Endothelial cell of umbilical vein (primary cell): Measurements from ENCODE around the gene CBX4. TPM values are rescaled to one million over a fixed set of nuclear protein-coding genes. Genes with fewer than 3 reads are reported as not detected.

Source experiments
- BruUV-seq: library from RNA; stranded (reverse); fragments of 400-500 nt; replicated peaks from 2 replicates; lab custom pipeline; 2021; lab: Mats Ljungman, UMichigan
- CTCF ChIA-PET: fragments of 300-600, 350-600 bp; sonication (Branson Sonifier 250); formaldehyde crosslinking; loops from one replicate; lab custom pipeline; 2021; ENCODE audit warnings: antibody characterized with exemption, inconsistent platforms; lab: Charles Lee
- POLR2A ChIA-PET: fragments of 300-600, 350-600 bp; sonication (Branson Sonifier 250); formaldehyde crosslinking; loops from one replicate; lab custom pipeline; 2021; ENCODE audit warnings: antibody characterized with exemption, inconsistent platforms; lab: Charles Lee
- DNase-seq: peaks from one replicate; pipeline ENCODE4 v3.0.0-alpha.2; 2011; ENCODE audit warnings: low read depth, low spot score
- FAIRE-seq: peaks from 2 replicates; lab custom pipeline; 2011; peaks lifted over from hg19 to GRCh38; lab: Jason Lieb, UNC
- H2AFZ ChIP-seq: 2 replicates; pipeline ENCODE4 v1.6.0; 2012; ENCODE audit warnings: low read depth, low read length, control low read depth, inconsistent platforms
- H3K27ac ChIP-seq: 2 replicates; pipeline ENCODE4 v1.5.1; 2011; ENCODE audit warnings: low read depth, mild to moderate bottlenecking, control low read depth, low read length, moderate library complexity; ENCODE audit not compliant: insufficient read depth
- H3K27me3 ChIP-seq, 2 experiments: 2 replicates each; pipeline versions ENCODE4 v1.6.0 to v1.6.1; 2011; ENCODE audit warnings: low read length in 2 of 2, mixed read lengths in 1 of 2; ENCODE audit not compliant: control insufficient read depth in 2 of 2, insufficient read depth in 2 of 2
- H3K36me3 ChIP-seq, 2 experiments: 2 replicates in 1 of 2; 3 replicates in 1 of 2; pipeline ENCODE4 v1.5.1; 2011; ENCODE audit warnings: low read length in 2 of 2, mild to moderate bottlenecking in 1 of 2, moderate library complexity in 1 of 2; ENCODE audit not compliant: control insufficient read depth in 2 of 2, insufficient read depth in 2 of 2; ENCODE audit errors: extremely low read depth in 1 of 2
- H3K4me1 ChIP-seq: 3 replicates; pipeline ENCODE4 v1.5.1; 2011; ENCODE audit warnings: mild to moderate bottlenecking, low read length; ENCODE audit not compliant: control insufficient read depth, insufficient read depth; ENCODE audit errors: extremely low read depth
- H3K4me2 ChIP-seq: 2 replicates; pipeline ENCODE4 v1.6.1; 2011; ENCODE audit warnings: low read length, control low read depth, mixed read lengths; ENCODE audit not compliant: insufficient read depth
- H3K4me3 ChIP-seq, 3 experiments: fragments of 200-600 bp in 1 of 3; sonication (generic), shearing (Covaris generic) in 1 of 3; replicated peaks in 1 of 3; 2 replicates each; pipeline ENCODE4 v1.5.1; 2011 to 2016; ENCODE audit warnings: control low read depth in 3 of 3, low read length in 3 of 3, mild to moderate bottlenecking in 2 of 3, inconsistent platforms in 1 of 3, low read depth in 1 of 3, moderate library complexity in 1 of 3; ENCODE audit not compliant: insufficient read depth in 1 of 3
- H3K79me2 ChIP-seq: 2 replicates; pipeline ENCODE4 v1.6.0; 2012; ENCODE audit warnings: low read length, inconsistent platforms; ENCODE audit not compliant: control insufficient read depth, insufficient read depth
- H3K9ac ChIP-seq: replicated peaks from 2 replicates; pipeline ENCODE3; 2011; ENCODE audit warnings: low read length, control low read depth; ENCODE audit not compliant: insufficient read depth; ENCODE audit errors: extremely low read depth
- H3K9me1 ChIP-seq: replicated peaks from 3 replicates; pipeline ENCODE4 v1.6.0; 2011; ENCODE audit warnings: mild to moderate bottlenecking, low read length; ENCODE audit not compliant: control insufficient read depth, insufficient read depth; ENCODE audit errors: extremely low read depth
- H3K9me3 ChIP-seq: replicated peaks from 2 replicates; pipeline ENCODE4 v1.5.1; 2012; ENCODE audit warnings: low read length, inconsistent platforms; ENCODE audit not compliant: control insufficient read depth, insufficient read depth
- H4K20me1 ChIP-seq: replicated peaks from 2 replicates; pipeline ENCODE3; 2011; ENCODE audit warnings: mild to moderate bottlenecking, low read length; ENCODE audit not compliant: control insufficient read depth, insufficient read depth; ENCODE audit errors: extremely low read depth
- EZH2 ChIP-seq: IDR thresholded peaks from 2 replicates; pipeline ENCODE4 v1.6.1; 2012; ENCODE audit warnings: borderline replicate concordance, low read depth, mild to moderate bottlenecking, moderate library complexity, low read length, inconsistent platforms; ENCODE audit not compliant: severe bottlenecking
- FOS ChIP-seq: IDR thresholded peaks from 2 replicates; pipeline ENCODE4 v1.6.1; 2011; ENCODE audit warnings: mild to moderate bottlenecking, low read length, moderate library complexity, borderline replicate concordance; ENCODE audit not compliant: insufficient read depth
- GATA2 ChIP-seq: IDR thresholded peaks from 2 replicates; pipeline ENCODE4 v1.7.0; 2011; ENCODE audit warnings: low read depth, mild to moderate bottlenecking, moderate library complexity, mixed read lengths, low read length; ENCODE audit not compliant: insufficient read length, insufficient read depth
- JUN ChIP-seq: IDR thresholded peaks from 2 replicates; pipeline ENCODE4 v1.6.1; 2011; ENCODE audit warnings: borderline replicate concordance, low read depth; ENCODE audit not compliant: insufficient read length, insufficient read depth
- MAX ChIP-seq: IDR thresholded peaks from 2 replicates; pipeline ENCODE4 v1.6.1; 2011; ENCODE audit not compliant: insufficient read depth, insufficient read length
- POLR2A ChIP-seq: IDR thresholded peaks from 2 replicates; pipeline ENCODE4 v1.6.1; 2012; ENCODE audit warnings: low read depth, mild to moderate bottlenecking, control low read depth, low read length
- POLR2AphosphoS5 ChIP-seq: IDR thresholded peaks from 2 replicates; pipeline ENCODE4 v1.6.1; 2012; ENCODE audit warnings: low read depth, mild to moderate bottlenecking, control low read depth, low read length, moderate library complexity; ENCODE audit not compliant: insufficient read depth
- dilution Hi-C: fragments of 300-500 bp; cut with MboI; formaldehyde crosslinking; loops from one replicate; pipeline ENCODE4 v1.15.0; 2019; ENCODE audit warnings: low sequenced_read_pairs; ENCODE audit not compliant: extremely low pct_ligation_motif_present
- intact Hi-C: fragments of 100-400 bp; cut with micrococcal nuclease; formaldehyde crosslinking; loops from one replicate; pipeline ENCODE4 v1.10.0; 2022
- polyA plus RNA-seq, 4 experiments: library from polyadenylated mRNA; depleted of rRNA in 3 of 4; stranded (reverse) in 3 of 4; unstranded in 1 of 4; fragments of >200 nt; gene quantifications; 2 replicates each; pipeline versions ENCODE4 v1.2.1 to v1.2.3, GENCODE V29; 2011 to 2012; ENCODE audit warnings: missing spikeins in 1 of 4
- total RNA-seq: library from RNA; stranded (reverse); gene quantifications from 2 replicates; pipeline ENCODE4 v1.2.3, GENCODE V29; 2021
- TF ChIP-seq, protein P1 (sequence below), 2 donors: IDR thresholded peaks; 1 replicate in 1 of 2; 2 replicates in 1 of 2; pipeline ENCODE4 v1.5.1; 2011; ENCODE audit warnings: low read length in 2 of 2, mild to moderate bottlenecking in 2 of 2, moderate library complexity in 2 of 2, control low read depth in 1 of 2, inconsistent platforms in 1 of 2, low read depth in 1 of 2; ENCODE audit not compliant: insufficient read depth in 1 of 2; ENCODE audit errors: extremely low read depth in 1 of 2

CBX4 gene
- total and polyA plus RNA-seq, 2 donors (not counting 3 experiments of a cell fraction or from before 2014, with no cell fraction given), result 7.0 to 12.3 TPM

GRCh38 chr17:79850571-79851460, 11.6 kb upstream of the CBX4 start:
- no peak overlapping the region for H3K27ac ChIP-seq
- H3K79me2 ChIP-seq, result no peaks in the 10 kb centered on the region
- H3K27me3 ChIP-seq, result peaks cover 2 to 7% of the 10 kb centered on the region in 2 experiments
- DNase-seq (no peak), FAIRE-seq (no peak)
- BruUV-seq, result no TSS peak
- no peak overlapping the region for H3K4me3 ChIP-seq
- no peak overlapping the region for H3K4me2 ChIP-seq
- intact Hi-C loops, result no loop called here
- dilution Hi-C loops, result no loop called here
- H2AFZ ChIP-seq, result no peak overlapping the region
- no peaks in the 10 kb centered on the region for H4K20me1 ChIP-seq
- no peak for TF ChIP-seq POLR2A
- no peaks in the 10 kb centered on the region for H3K9me3 ChIP-seq
- no peak overlapping the region for H3K9ac ChIP-seq
- POLR2A ChIA-PET, result interaction anchor here (0.7 kb wide), 1 partner anchor 10 kb away, joined by 4 read pairs; no protein-coding TSS in a partner anchor
- no peaks in the 10 kb centered on the region for H3K36me3 ChIP-seq
- CTCF ChIA-PET, result interaction anchor here (0.5 to 1.8 kb wide), 5 partner anchors 16 to 69 kb away, joined by 3 to 7 read pairs (median 4); no protein-coding TSS in a partner anchor
- H3K4me1 ChIP-seq, result peaks cover 3% of the 10 kb centered on the region
- no peaks in the 10 kb centered on the region for H3K9me1 ChIP-seq

DNA sequence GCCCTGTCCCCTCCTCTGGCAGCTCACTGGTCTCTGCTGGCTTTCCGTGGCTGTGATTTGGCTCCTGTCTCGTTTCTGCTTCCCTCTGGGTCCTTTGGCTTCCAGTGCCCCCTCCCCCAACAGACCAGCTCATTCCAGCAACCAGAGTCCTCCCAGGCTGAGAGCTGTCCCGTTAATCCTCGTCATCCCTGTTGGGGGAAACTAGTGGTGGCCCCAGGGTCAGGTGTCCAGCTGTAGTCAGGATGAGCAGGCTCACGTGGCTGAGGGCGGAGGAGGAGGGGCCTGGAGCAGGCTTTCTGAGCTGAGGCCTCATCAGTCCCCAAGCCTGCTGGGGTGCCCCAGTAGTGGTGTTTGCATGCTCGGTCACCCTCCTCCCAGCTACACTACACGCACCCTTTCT, 10.7 kb upstream of the CBX4 start:
- DNase-seq (no peak), FAIRE-seq (no peak)
- Histone ChIP-seq H3K79me2 (no peaks in the 10 kb centered on the region), H4K20me1 (no peaks in the 10 kb centered on the region), H3K9me1 (no peaks in the 10 kb centered on the region), H3K4me2 (no peak overlapping the region), H3K4me1 (peaks cover 3% of the 10 kb centered on the region), H3K27me3 (peaks cover 9 to 11% of the 10 kb centered on the region in 2 experiments), H2AFZ (no peak overlapping the region), H3K9ac (no peak overlapping the region), H3K9me3 (no peaks in the 10 kb centered on the region), H3K27ac (no peak overlapping the region), H3K36me3 (no peaks in the 10 kb centered on the region), H3K4me3 (no peak overlapping the region)
- no TSS peak for BruUV-seq
- dilution Hi-C loops (no loop called here), intact Hi-C loops (no loop called here)
- CTCF ChIA-PET, result interaction anchor here (0.5 to 1.8 kb wide), 3 partner anchors 15 to 42 kb away, joined by 3 to 4 read pairs (median 3); no protein-coding TSS in a partner anchor
- TF ChIP-seq JUN, result no peak
- TF ChIP-seq, protein P1, sequence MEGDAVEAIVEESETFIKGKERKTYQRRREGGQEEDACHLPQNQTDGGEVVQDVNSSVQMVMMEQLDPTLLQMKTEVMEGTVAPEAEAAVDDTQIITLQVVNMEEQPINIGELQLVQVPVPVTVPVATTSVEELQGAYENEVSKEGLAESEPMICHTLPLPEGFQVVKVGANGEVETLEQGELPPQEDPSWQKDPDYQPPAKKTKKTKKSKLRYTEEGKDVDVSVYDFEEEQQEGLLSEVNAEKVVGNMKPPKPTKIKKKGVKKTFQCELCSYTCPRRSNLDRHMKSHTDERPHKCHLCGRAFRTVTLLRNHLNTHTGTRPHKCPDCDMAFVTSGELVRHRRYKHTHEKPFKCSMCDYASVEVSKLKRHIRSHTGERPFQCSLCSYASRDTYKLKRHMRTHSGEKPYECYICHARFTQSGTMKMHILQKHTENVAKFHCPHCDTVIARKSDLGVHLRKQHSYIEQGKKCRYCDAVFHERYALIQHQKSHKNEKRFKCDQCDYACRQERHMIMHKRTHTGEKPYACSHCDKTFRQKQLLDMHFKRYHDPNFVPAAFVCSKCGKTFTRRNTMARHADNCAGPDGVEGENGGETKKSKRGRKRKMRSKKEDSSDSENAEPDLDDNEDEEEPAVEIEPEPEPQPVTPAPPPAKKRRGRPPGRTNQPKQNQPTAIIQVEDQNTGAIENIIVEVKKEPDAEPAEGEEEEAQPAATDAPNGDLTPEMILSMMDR (IDR thresholded peaks at IDR 0.05; ENCODE audit: extremely low read depth in 1 of 2, insufficient read depth in 1 of 2, low read depth in 1 of 2, low read length in 2 of 2), result no peak
- TF ChIP-seq POLR2AphosphoS5, result no peak
- no peak for TF ChIP-seq POLR2A
- TF ChIP-seq EZH2, result no peak
- no peak for TF ChIP-seq FOS
- TF ChIP-seq MAX, result no peak
- no peak for TF ChIP-seq GATA2
- POLR2A ChIA-PET, result interaction anchor here (0.7 kb wide), 1 partner anchor 9 kb away, joined by 4 read pairs; no protein-coding TSS in a partner anchor
